ENCODE data around the gene MYMK.

The MYMK gene

DNA sequence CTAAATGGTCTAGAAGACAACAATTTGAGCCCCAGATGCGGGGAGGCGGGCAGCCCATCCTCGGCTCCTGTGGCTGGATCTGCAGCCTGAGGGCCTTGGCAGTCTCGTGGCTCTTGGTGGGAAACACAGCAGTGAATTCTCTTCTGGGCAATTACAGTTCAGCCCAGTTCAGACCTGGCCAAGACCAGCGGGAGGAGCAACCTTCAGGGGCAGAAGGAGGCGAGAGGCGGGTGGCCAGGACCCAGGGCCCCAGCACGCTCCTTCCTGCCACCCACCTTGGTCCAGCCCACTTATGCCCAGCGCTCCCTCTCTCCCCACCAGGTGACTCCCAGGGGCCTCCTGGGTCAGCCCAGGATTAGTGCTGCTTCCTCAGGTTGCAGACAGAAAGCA is 7.8 kb downstream of the MYMK start:
- Histone ChIP-seq H3K27me3 (ENCODE audit: control insufficient read depth in 1 of 2, insufficient read depth in 1 of 2, low read length in 2 of 2) (peaks cover 40 to 62% of the 10 kb centered on the region in 2 experiments), H3K4me1 (ENCODE audit: control insufficient read depth, insufficient read depth, low read depth, low read length) (peaks cover 4% of the 10 kb centered on the region), H3K23ac (ENCODE audit: low read length in 2 of 2) (no peak overlapping the region), H2BK12ac (ENCODE audit: low read length in 2 of 2) (no peak overlapping the region), H2AFZ (ENCODE audit: low read depth, low read length) (no peak overlapping the region), H3K4me3 (ENCODE audit: insufficient read depth in 1 of 2, low read depth in 1 of 2, low read length in 2 of 2) (no peak overlapping the region), H3K36me3 (ENCODE audit: control insufficient read depth in 1 of 2, insufficient read depth in 2 of 2, low read depth in 1 of 2, low read length in 2 of 2) (no peaks in the 10 kb centered on the region), H2BK5ac (ENCODE audit: low read depth, low read length, poor library complexity, severe bottlenecking) (no peak overlapping the region), H2BK120ac (ENCODE audit: low read depth, low read length) (no peak overlapping the region), H3K18ac (ENCODE audit: low read depth in 1 of 2, low read length in 2 of 2) (no peak overlapping the region), H3K27ac (ENCODE audit: low read length, poor library complexity, severe bottlenecking) (no peak overlapping the region), H3K9me3 (ENCODE audit: control insufficient read depth, low read length) (no peaks in the 10 kb centered on the region), H4K8ac (ENCODE audit: low read length) (no peak overlapping the region), H3K4me2 (ENCODE audit: low read length, poor library complexity, severe bottlenecking) (no peak overlapping the region), H3K9ac (ENCODE audit: low read length) (no peak overlapping the region), H3K79me1 (replicated peaks; ENCODE audit: low read length, poor library complexity, severe bottlenecking) (no peaks in the 10 kb centered on the region), H3K14ac (ENCODE audit: low read length in 2 of 2) (no peak overlapping the region), H2AK5ac (ENCODE audit: low read length, severe bottlenecking) (no peak overlapping the region), H2BK15ac (ENCODE audit: low read depth, poor library complexity, severe bottlenecking) (no peak overlapping the region), H4K91ac (ENCODE audit: low read length) (no peak overlapping the region), H3K4ac (ENCODE audit: low read depth in 1 of 2, low read length in 2 of 2) (no peak overlapping the region)
- DNase-seq, result no peak
- WGBS, result 83% methylated on average over 9 of the region's 9 CpGs

DNA sequence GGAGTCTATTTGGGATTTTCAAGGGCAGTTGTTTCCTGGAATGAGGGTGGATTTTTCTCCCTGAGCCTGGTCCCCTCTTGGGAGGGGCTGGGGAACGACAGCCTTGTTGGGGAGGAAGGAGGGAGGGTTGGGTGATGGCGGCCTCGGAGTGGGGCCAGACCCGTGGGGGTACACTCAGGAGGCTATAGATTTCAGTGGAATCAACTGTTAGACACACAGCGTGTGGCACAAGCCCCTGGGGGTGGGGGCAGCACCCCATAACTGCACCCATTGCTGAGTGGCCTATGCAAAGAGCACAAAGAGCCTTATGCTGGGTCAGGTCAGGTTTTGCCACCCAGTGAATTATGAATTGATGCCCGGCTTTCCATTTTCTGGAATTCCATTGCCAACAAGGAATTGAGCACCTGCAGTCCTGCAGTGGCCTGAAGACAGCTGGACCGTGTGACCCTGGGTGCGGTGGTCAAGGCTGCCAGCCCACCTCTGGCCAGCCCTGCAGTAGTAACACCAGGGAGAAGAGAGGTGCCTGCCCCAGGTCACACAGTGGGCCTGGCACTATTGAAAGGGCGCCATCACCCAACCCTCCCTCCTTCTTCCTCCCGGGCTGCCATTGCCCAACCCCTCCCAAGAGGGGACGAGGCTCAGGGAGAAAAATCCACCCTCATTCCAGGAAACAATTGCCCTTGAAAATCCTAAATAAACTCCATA is 8.4 kb downstream of the MYMK start:
- no peaks in the 10 kb centered on the region for H3K79me1 ChIP-seq (replicated peaks; ENCODE audit: low read length, poor library complexity, severe bottlenecking)
- no peak overlapping the region for H2BK120ac ChIP-seq (ENCODE audit: low read depth, low read length)
- WGBS, result 90% methylated on average over 11 of the region's 11 CpGs
- peaks cover 35 to 60% of the 10 kb centered on the region in 2 experiments for H3K27me3 ChIP-seq (ENCODE audit: control insufficient read depth in 1 of 2, insufficient read depth in 1 of 2, low read length in 2 of 2)
- no peak overlapping the region for H2AK5ac ChIP-seq (ENCODE audit: low read length, severe bottlenecking)
- no peaks in the 10 kb centered on the region for H3K9me3 ChIP-seq (ENCODE audit: control insufficient read depth, low read length)
- H3K36me3 ChIP-seq (ENCODE audit: control insufficient read depth in 1 of 2, insufficient read depth in 2 of 2, low read depth in 1 of 2, low read length in 2 of 2), result no peaks in the 10 kb centered on the region
- no peak overlapping the region for H2AFZ ChIP-seq (ENCODE audit: low read depth, low read length)
- H3K18ac ChIP-seq (ENCODE audit: low read depth in 1 of 2, low read length in 2 of 2), result no peak overlapping the region
- H3K14ac ChIP-seq (ENCODE audit: low read length in 2 of 2), result no peak overlapping the region
- H2BK5ac ChIP-seq (ENCODE audit: low read depth, low read length, poor library complexity, severe bottlenecking), result no peak overlapping the region
- no peak overlapping the region for H2BK15ac ChIP-seq (ENCODE audit: low read depth, poor library complexity, severe bottlenecking)
- no peak overlapping the region for H3K23ac ChIP-seq (ENCODE audit: low read length in 2 of 2)
- peaks cover 4% of the 10 kb centered on the region for H3K4me1 ChIP-seq (ENCODE audit: control insufficient read depth, insufficient read depth, low read depth, low read length)
- H4K91ac ChIP-seq (ENCODE audit: low read length), result no peak overlapping the region
- no peak overlapping the region for H4K8ac ChIP-seq (ENCODE audit: low read length)
- no peak overlapping the region for H3K4me3 ChIP-seq (ENCODE audit: insufficient read depth in 1 of 2, low read depth in 1 of 2, low read length in 2 of 2)
- H2BK12ac ChIP-seq (ENCODE audit: low read length in 2 of 2), result no peak overlapping the region
- no peak overlapping the region for H3K4ac ChIP-seq (ENCODE audit: low read depth in 1 of 2, low read length in 2 of 2)
- H3K27ac ChIP-seq (ENCODE audit: low read length, poor library complexity, severe bottlenecking), result no peak overlapping the region
- no peak for DNase-seq
- H3K4me2 ChIP-seq (ENCODE audit: low read length, poor library complexity, severe bottlenecking), result no peak overlapping the region
- no peak overlapping the region for H3K9ac ChIP-seq (ENCODE audit: low read length)

DNA sequence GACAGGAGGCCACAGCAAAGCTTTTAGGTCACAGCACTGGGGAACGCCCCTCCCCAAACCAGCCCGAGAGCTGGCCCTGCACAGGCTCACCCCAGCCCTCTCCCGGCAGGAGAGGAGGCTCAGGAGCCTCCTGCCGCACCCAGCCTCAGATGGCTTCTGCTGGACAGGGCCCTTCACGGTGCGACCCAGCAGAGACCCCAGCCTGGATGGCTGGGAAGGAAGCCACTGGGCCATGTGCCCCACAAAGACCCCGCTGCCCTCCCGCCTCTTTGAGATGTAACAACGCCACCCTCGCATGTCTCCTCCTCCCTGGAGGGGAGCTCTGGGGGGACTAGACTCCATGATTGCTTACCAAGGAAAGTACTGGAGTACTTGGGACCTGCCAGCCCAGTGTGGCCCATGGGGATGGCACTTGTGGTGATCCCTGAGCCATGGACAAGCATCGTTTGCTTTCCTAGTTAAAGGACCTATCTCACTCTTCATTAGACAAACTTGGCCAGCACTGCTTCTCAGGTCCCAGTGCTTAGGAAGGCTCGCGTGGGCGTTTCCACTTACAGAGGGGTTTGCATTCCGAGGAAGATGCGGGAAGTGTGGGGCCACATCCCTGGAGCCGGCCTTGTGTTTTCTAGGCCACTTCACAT is 9.0 kb downstream of the MYMK start:
- Histone ChIP-seq H3K4ac (ENCODE audit: low read depth in 1 of 2, low read length in 2 of 2) (no peak overlapping the region), H3K14ac (ENCODE audit: low read length in 2 of 2) (no peak overlapping the region), H2BK12ac (ENCODE audit: low read length in 2 of 2) (no peak overlapping the region), H3K18ac (ENCODE audit: low read depth in 1 of 2, low read length in 2 of 2) (no peak overlapping the region), H2AK5ac (ENCODE audit: low read length, severe bottlenecking) (no peak overlapping the region), H3K27ac (ENCODE audit: low read length, poor library complexity, severe bottlenecking) (no peak overlapping the region), H3K4me2 (ENCODE audit: low read length, poor library complexity, severe bottlenecking) (no peak overlapping the region), H4K91ac (ENCODE audit: low read length) (no peak overlapping the region), H2BK120ac (ENCODE audit: low read depth, low read length) (no peak overlapping the region), H2BK15ac (ENCODE audit: low read depth, poor library complexity, severe bottlenecking) (peak overlapping the region; percentile 12), H3K9me3 (ENCODE audit: control insufficient read depth, low read length) (no peaks in the 10 kb centered on the region), H3K4me1 (ENCODE audit: control insufficient read depth, insufficient read depth, low read depth, low read length) (peaks cover 2% of the 10 kb centered on the region), H3K27me3 (ENCODE audit: control insufficient read depth in 1 of 2, insufficient read depth in 1 of 2, low read length in 2 of 2) (peaks cover 33 to 53% of the 10 kb centered on the region in 2 experiments), H2AFZ (ENCODE audit: low read depth, low read length) (no peak overlapping the region), H3K9ac (ENCODE audit: low read length) (no peak overlapping the region), H3K4me3 (ENCODE audit: insufficient read depth in 1 of 2, low read depth in 1 of 2, low read length in 2 of 2) (no peak overlapping the region), H3K36me3 (ENCODE audit: control insufficient read depth in 1 of 2, insufficient read depth in 2 of 2, low read depth in 1 of 2, low read length in 2 of 2) (no peaks in the 10 kb centered on the region), H4K8ac (ENCODE audit: low read length) (no peak overlapping the region), H3K79me1 (replicated peaks; ENCODE audit: low read length, poor library complexity, severe bottlenecking) (no peaks in the 10 kb centered on the region), H3K23ac (ENCODE audit: low read length in 2 of 2) (no peak overlapping the region), H2BK5ac (ENCODE audit: low read depth, low read length, poor library complexity, severe bottlenecking) (no peak overlapping the region)
- DNase-seq, result no peak
- WGBS, result 85% methylated on average over 17 of the region's 17 CpGs

DNA sequence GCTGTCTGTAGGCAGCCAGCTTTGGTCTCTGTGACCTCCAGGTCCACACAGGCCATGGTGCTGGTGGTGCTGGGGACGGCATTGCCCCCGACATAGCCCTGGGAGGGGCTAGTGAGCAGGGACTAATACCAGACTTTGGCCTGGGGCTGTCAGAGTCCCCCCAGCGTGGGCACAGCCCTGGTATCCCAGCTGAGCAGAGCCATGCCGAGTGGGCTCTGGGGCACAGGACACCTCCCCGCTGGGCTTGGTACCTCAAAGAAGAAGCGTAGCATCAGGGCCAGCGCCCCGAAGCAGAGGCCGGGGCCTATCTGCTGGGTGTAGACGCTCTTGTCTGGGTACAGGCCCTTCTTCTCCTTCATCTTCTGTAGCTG is 9.5 kb downstream of the MYMK start:
- H4K8ac ChIP-seq (ENCODE audit: low read length), result no peak overlapping the region
- no peaks in the 10 kb centered on the region for H3K9me3 ChIP-seq (ENCODE audit: control insufficient read depth, low read length)
- H3K9ac ChIP-seq (ENCODE audit: low read length), result no peak overlapping the region
- no peak overlapping the region for H3K4me2 ChIP-seq (ENCODE audit: low read length, poor library complexity, severe bottlenecking)
- DNase-seq, result no peak
- no peak overlapping the region for H3K23ac ChIP-seq (ENCODE audit: low read length in 2 of 2)
- H2AFZ ChIP-seq (ENCODE audit: low read depth, low read length), result no peak overlapping the region
- peak overlapping the region; percentile 80 for H2BK15ac ChIP-seq (ENCODE audit: low read depth, poor library complexity, severe bottlenecking)
- no peak overlapping the region for H3K4ac ChIP-seq (ENCODE audit: low read depth in 1 of 2, low read length in 2 of 2)
- H2BK120ac ChIP-seq (ENCODE audit: low read depth, low read length), result no peak overlapping the region
- H2AK5ac ChIP-seq (ENCODE audit: low read length, severe bottlenecking), result no peak overlapping the region
- no peaks in the 10 kb centered on the region for H3K79me1 ChIP-seq (replicated peaks; ENCODE audit: low read length, poor library complexity, severe bottlenecking)
- H2BK5ac ChIP-seq (ENCODE audit: low read depth, low read length, poor library complexity, severe bottlenecking), result no peak overlapping the region
- H4K91ac ChIP-seq (ENCODE audit: low read length), result no peak overlapping the region
- no peaks in the 10 kb centered on the region for H3K36me3 ChIP-seq (ENCODE audit: control insufficient read depth in 1 of 2, insufficient read depth in 2 of 2, low read depth in 1 of 2, low read length in 2 of 2)
- H3K4me3 ChIP-seq (ENCODE audit: insufficient read depth in 1 of 2, low read depth in 1 of 2, low read length in 2 of 2), result no peak overlapping the region
- no peak overlapping the region for H2BK12ac ChIP-seq (ENCODE audit: low read length in 2 of 2)
- no peak overlapping the region for H3K27ac ChIP-seq (ENCODE audit: low read length, poor library complexity, severe bottlenecking)
- peaks cover 2% of the 10 kb centered on the region for H3K4me1 ChIP-seq (ENCODE audit: control insufficient read depth, insufficient read depth, low read depth, low read length)
- WGBS, result 91% methylated on average over 10 of the region's 10 CpGs
- peaks cover 29 to 48% of the 10 kb centered on the region in 2 experiments for H3K27me3 ChIP-seq (ENCODE audit: control insufficient read depth in 1 of 2, insufficient read depth in 1 of 2, low read length in 2 of 2)
- no peak overlapping the region for H3K14ac ChIP-seq (ENCODE audit: low read length in 2 of 2)
- H3K18ac ChIP-seq (ENCODE audit: low read depth in 1 of 2, low read length in 2 of 2), result no peak overlapping the region
